AG09319 (cell line): ENCODE measurements around the gene SLC36A3.

Source experiments
- DNase-seq: peaks from one replicate; pipeline ENCODE4 v3.0.0-alpha.2; 2010; ENCODE audit warnings: low read depth; ENCODE audit errors: extremely low read depth
- TF ChIP-seq, protein P1 (sequence below): IDR thresholded peaks from 2 replicates; pipeline ENCODE4 v1.5.1; 2011; ENCODE audit warnings: low read depth, mild to moderate bottlenecking, inconsistent platforms, low read length, moderate library complexity

The SLC36A3 gene

DNA sequence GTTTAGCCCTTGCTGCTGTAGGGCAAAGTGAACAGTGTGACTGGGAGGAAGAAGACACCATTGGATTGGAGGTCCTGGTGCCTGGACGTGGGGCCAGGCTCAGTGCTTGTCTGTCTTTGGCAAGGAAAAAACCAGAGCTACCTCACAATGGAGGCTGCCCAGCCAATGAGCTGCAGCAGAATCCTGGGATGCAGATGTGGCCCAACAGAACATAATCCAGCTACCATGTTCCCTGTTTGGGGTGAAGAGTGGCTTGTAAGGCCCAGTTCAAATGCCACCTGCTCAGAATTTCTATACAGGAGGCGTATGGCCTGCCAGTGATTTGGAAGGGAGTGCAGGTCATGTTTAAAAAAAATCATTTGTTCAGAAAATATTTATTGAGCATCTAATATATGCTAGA is at the start of gene SLC36A3:
SLC36A3 (minus strand) TSS at position 101 of the 400 bp plus-strand sequence. CDS start 412 bp downstream, outside the sequence.
- DNase-seq, result no peak
- TF ChIP-seq, protein P1, sequence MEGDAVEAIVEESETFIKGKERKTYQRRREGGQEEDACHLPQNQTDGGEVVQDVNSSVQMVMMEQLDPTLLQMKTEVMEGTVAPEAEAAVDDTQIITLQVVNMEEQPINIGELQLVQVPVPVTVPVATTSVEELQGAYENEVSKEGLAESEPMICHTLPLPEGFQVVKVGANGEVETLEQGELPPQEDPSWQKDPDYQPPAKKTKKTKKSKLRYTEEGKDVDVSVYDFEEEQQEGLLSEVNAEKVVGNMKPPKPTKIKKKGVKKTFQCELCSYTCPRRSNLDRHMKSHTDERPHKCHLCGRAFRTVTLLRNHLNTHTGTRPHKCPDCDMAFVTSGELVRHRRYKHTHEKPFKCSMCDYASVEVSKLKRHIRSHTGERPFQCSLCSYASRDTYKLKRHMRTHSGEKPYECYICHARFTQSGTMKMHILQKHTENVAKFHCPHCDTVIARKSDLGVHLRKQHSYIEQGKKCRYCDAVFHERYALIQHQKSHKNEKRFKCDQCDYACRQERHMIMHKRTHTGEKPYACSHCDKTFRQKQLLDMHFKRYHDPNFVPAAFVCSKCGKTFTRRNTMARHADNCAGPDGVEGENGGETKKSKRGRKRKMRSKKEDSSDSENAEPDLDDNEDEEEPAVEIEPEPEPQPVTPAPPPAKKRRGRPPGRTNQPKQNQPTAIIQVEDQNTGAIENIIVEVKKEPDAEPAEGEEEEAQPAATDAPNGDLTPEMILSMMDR, result no peak

DNA sequence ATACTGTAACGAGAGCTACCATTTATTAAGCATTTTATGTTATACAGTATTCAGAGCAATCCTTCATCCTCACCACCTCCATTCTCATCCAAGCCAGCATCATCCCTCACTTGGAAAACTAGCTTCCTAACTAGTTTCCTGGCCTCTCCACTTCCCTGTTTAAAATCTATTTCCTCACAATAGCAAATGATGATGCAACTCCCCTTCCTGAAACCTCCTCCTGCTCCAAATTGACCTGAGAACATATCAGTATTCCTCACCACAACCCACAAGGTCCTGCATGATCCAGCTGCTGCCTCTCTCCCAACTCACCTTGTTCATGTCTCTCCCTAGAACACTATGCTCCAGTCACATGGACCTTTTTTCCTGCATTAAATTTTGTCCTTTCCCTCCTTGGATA is 48.1 kb upstream of the SLC36A3 start:
- TF ChIP-seq, protein P1, result no peak
- DNase-seq, result no peak

DNA sequence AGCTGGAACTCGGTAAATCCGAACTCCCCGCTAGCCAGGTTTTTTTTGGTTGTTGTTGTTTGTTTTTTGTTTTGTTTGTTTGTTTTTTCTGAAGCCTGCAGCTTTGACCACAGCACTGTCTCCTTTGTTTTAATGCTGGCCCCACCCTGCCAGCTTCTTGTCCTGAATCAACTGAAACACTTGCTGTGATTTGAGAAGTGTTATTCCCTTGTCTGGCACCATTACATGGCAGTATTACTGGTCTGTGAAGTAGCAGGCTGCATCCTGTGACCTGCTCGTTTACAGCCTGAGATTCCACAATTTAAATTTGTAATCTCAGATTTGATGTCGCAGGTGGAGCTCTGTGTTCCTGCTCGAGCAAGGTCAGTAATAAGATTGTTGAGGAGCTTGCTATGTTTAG is 45.2 kb upstream of the SLC36A3 start:
- DNase-seq, result no peak
- TF ChIP-seq, protein P1, result no peak

DNA sequence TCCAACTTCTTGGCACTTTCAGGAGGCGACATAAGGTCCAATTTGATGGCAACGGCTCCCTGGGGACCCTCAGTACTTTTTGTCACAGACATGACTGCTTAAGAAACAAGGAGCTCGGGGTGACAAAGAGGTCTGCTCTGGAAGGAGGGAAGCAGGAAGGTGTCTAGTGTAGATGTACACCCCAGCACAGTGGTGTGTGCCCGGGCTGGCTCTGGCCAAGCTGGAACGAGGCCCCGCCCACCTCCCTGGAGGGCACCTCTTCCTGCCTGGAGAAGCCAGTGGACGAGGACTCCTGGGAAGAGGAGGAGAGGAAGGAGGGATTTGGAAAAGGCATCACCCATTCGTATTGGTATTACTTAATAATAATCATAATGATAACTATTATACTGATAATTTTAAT is 43.8 kb upstream of the SLC36A3 start, which contains the start of gene SLC36A2:
SLC36A2 (minus strand) TSS at position 191 of the 400 bp plus-strand sequence; CDS start at position 92, 99 bp downstream.
- no peak for DNase-seq
- TF ChIP-seq, protein P1, result no peak

DNA sequence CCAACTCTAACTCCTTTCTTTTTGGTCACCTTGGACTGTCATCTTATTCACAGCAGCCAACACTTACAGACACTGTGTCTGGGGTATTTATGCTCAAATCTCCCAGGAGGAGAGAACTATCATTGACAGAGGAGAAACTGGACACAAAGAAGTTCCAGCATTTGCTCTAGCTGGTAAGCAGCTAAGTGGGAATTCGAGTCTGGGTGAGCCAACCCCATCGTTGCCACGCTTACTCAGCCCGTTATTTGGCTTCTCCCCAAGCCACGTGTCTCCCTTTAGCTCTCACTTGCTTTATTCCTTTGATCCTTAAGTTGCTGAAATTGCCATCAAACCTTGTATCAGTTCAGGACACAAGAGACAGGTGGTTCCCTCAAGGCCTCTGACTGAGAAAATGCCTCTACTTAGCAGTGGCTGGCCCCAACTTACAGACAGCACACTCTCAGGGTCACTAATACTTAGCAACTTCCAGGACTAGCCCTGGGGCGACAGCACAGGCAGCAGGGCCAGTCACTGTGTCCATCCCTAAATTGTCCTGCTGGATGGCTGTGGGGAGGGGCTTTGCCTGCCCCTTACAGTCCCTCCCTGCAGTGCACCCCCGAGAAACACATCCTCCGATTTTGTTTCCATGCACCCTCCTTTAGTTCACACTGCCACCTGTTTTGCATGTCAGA is 42.4 kb upstream of the SLC36A3 start:
- TF ChIP-seq, protein P1, result no peak
- DNase-seq, result no peak

DNA sequence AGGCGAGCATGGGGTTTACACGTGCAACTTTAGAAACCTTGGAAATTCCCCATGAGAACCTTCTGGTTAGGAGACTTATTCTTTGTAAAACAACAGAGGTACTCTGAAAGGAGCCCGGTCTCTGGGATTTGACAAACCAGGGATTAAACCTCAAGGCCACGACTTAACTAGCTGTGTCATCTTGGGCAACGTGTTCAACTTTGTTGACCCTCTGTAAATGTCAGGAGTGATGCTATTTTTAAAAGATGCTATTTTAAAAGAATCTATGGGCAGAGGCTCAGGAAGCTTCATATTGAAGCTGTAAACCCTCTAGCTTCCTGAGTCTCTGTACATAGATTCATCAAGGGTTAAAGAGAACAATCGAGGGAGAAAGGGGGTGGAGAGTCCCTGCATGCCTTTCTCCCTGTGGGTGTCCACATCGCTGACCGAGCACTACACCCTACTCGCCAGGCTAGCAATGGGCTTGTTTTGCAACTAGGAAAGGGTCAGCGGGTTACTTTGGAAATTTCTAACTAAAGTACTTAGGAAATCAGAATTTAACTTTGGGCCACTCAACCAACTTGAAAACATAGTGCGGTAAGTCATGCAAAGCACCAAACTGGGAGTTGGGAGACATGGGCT is 41.7 kb upstream of the SLC36A3 start:
- TF ChIP-seq, protein P1, result no peak
- no peak for DNase-seq

DNA sequence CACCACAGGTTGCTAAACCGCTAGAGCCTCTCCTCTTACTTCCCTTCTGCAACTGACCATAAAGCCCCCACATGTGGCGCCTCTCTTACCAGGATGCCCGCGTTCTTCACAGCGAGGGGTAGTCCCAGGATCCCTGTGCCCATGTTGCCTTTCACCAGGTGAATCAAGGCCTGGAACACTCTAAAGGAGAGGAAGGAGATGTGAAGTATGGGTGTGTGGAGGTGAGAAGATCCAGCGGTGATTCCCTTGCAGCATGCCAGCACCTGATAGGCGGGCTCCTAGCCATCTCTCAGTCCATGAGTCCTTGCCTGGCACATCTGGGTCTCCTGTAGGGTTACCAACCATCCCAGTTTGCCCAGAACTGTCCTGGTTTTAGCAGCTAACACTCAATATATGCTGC is 40.5 kb upstream of the SLC36A3 start:
- TF ChIP-seq, protein P1, result no peak
- DNase-seq, result no peak
